Psoas muscle (tissue), 8 donors: ENCODE measurements around the gene ACKR3. TPM values are rescaled to one million over a fixed set of nuclear protein-coding genes. Genes with fewer than 3 reads are reported as not detected.

ENCODE experiments used
- ATAC-seq, 4 donors: fragments of 200-7000 bp; cut with Tn5 transposase; one replicate each; pipeline ENCODE4 v1.9.1; 2020; ENCODE audit warnings: moderate library complexity in 3 of 4, mild to moderate bottlenecking in 2 of 4
- DNase-seq, 2 donors: peaks; one replicate each; pipeline ENCODE4 v3.0.0-alpha.2; 2020
- H3K27ac ChIP-seq: fragments of 200-600 bp; one replicate; pipeline ENCODE4 v1.8.0; 2022
- H3K27me3 ChIP-seq, 3 donors: fragments of 200-600 bp in 1 of 3; one replicate each; pipeline versions ENCODE4 v1.6.1 to v1.8.0; 2013 to 2022; ENCODE audit warnings: low read length in 2 of 3, mild to moderate bottlenecking in 2 of 3, moderate library complexity in 1 of 3; ENCODE audit not compliant: insufficient read depth in 3 of 3
- H3K36me3 ChIP-seq, 2 donors: fragments of 200-600 bp in 1 of 2; one replicate each; pipeline versions ENCODE4 v1.6.1 to v1.8.0; 2013 to 2022; ENCODE audit warnings: low read depth in 1 of 2, mild to moderate bottlenecking in 1 of 2, moderate library complexity in 1 of 2; ENCODE audit not compliant: insufficient read depth in 1 of 2
- H3K4me1 ChIP-seq: fragments of 200-600 bp; one replicate; pipeline ENCODE4 v1.8.0; 2022
- H3K4me3 ChIP-seq: fragments of 200-600 bp; one replicate; pipeline ENCODE4 v1.8.0; 2022; ENCODE audit warnings: mild to moderate bottlenecking
- H3K9me3 ChIP-seq: fragments of 200-600 bp; one replicate; pipeline ENCODE4 v1.8.0; 2022
- WGBS, 3 donors: extraction: QIAGEN DNeasy Blood & Tissue Kit; methylation state at CpG; one replicate each; pipeline versions ENCODE4 v1.1.6 to v1.1.7; 2013; 5-methylcytosine and 5-hydroxymethylcytosine counted together
- intact Hi-C, 2 donors: fragments of 100-400 bp; cut with DNase I; formaldehyde crosslinking; loops; one replicate each; pipeline versions ENCODE4 v1.11.0 to v1.14.2; 2022
- polyA plus RNA-seq, 3 donors: library from polyadenylated mRNA; stranded (reverse); fragments of 200-250 nt; gene quantifications; one replicate each; pipeline ENCODE4 v1.2.3, GENCODE V29; 2013
- total RNA-seq, 4 donors: library from RNA; stranded (reverse); fragmentation: NEBNext Ultra II Directional in 2 of 4; extraction: Animal tissue kit (Norgen Biotek cat#: 25700) in 2 of 4; gene quantifications; one replicate each; pipeline versions ENCODE4 v1.2.1 to v1.2.4, GENCODE V29; 2021 to 2023
- TF ChIP-seq, protein P1 (sequence below): fragments of 200-600 bp; IDR thresholded peaks from one replicate; pipeline ENCODE4 v1.8.0; 2022; ENCODE audit warnings: antibody characterized with exemption
- donor health status: healthy with polysubstance abuse.
- donor health status: DM: no; HTN: no; CAD: no; lungs with moderate emphysema.
- donor health status: Bipolar disorder and iron deficiency.
- donor health status: healthy.
- donor health status: DM: yes; HTN: yes; CAD: no.
- donor health status: DM: no; HTN: no; CAD: no.
- donor health status: DM: no; HTN: no; CAD: no.
- donor health status: DM: yes; HTN: yes; CAD: no.

ACKR3 gene
- total and polyA plus RNA-seq, 7 donors, result 7.8 to 25.3 (median 14.7) TPM

GRCh38 chr2:236607471-236608187 is 38.0 kb downstream of the ACKR3 start:
- H3K27me3 ChIP-seq, result no peaks in the 10 kb centered on the region

GRCh38 chr2:236608188-236608525 is 38.5 kb downstream of the ACKR3 start:
- ATAC-seq (no peak), DNase-seq (no peak)
- Histone ChIP-seq H3K27ac (no peak overlapping the region), H3K9me3 (no peaks in the 10 kb centered on the region), H3K4me1 (no peaks in the 10 kb centered on the region), H3K27me3 (no peaks in the 10 kb centered on the region), H3K36me3 (no peaks in the 10 kb centered on the region), H3K4me3 (no peak overlapping the region)
- intact Hi-C loops, result no loop called here
- 93 to 96% (median 94%) methylated on average over 3 of the region's 3 CpGs for WGBS, 3 donors
- TF ChIP-seq, protein P1, sequence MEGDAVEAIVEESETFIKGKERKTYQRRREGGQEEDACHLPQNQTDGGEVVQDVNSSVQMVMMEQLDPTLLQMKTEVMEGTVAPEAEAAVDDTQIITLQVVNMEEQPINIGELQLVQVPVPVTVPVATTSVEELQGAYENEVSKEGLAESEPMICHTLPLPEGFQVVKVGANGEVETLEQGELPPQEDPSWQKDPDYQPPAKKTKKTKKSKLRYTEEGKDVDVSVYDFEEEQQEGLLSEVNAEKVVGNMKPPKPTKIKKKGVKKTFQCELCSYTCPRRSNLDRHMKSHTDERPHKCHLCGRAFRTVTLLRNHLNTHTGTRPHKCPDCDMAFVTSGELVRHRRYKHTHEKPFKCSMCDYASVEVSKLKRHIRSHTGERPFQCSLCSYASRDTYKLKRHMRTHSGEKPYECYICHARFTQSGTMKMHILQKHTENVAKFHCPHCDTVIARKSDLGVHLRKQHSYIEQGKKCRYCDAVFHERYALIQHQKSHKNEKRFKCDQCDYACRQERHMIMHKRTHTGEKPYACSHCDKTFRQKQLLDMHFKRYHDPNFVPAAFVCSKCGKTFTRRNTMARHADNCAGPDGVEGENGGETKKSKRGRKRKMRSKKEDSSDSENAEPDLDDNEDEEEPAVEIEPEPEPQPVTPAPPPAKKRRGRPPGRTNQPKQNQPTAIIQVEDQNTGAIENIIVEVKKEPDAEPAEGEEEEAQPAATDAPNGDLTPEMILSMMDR, result no peak

More at GRCh38 chr2:236607471-236608187, 38.0 kb downstream of the ACKR3 start:
- Histone ChIP-seq H3K36me3 (no peaks in the 10 kb centered on the region), H3K27ac (no peak overlapping the region), H3K4me1 (no peaks in the 10 kb centered on the region), H3K4me3 (no peak overlapping the region), H3K9me3 (no peaks in the 10 kb centered on the region)
- ATAC-seq (no peak), DNase-seq (no peak)
- TF ChIP-seq, protein P1, result no peak
- intact Hi-C loops, result no loop called here
- WGBS, 3 donors, result 67 to 72% (median 69%) methylated on average over 9 of the region's 9 CpGs

DNA sequence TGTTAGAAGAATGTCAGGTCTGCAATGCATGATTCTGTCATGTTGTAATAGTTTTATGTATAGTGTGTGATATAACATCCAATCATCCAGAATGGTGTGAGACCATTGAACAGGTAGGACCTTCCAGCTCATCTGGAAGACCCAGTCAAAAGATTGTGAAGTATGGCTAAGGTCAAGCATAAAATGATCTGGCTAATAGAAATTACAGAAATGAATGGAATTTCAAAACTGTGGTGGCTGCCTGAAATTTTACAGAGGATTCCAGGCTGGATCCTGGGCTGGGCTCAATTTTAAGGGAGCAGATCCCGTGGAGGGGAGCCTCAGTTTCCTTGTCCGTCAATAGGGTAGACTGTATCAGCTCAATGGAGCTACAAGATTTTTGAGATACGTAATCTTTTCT is 39.1 kb downstream of the ACKR3 start:
- 86 to 90% (median 88%) methylated on average over 3 of the region's 3 CpGs for WGBS, 3 donors
- DNase-seq, result no peak
- TF ChIP-seq, protein P1, result no peak
- intact Hi-C loops, result no loop called here
- Histone ChIP-seq H3K27ac (no peak overlapping the region), H3K27me3 (no peaks in the 10 kb centered on the region), H3K4me3 (no peak overlapping the region), H3K9me3 (no peaks in the 10 kb centered on the region), H3K4me1 (peaks cover 5% of the 10 kb centered on the region), H3K36me3 (no peaks in the 10 kb centered on the region)
- no peak for ATAC-seq

DNA sequence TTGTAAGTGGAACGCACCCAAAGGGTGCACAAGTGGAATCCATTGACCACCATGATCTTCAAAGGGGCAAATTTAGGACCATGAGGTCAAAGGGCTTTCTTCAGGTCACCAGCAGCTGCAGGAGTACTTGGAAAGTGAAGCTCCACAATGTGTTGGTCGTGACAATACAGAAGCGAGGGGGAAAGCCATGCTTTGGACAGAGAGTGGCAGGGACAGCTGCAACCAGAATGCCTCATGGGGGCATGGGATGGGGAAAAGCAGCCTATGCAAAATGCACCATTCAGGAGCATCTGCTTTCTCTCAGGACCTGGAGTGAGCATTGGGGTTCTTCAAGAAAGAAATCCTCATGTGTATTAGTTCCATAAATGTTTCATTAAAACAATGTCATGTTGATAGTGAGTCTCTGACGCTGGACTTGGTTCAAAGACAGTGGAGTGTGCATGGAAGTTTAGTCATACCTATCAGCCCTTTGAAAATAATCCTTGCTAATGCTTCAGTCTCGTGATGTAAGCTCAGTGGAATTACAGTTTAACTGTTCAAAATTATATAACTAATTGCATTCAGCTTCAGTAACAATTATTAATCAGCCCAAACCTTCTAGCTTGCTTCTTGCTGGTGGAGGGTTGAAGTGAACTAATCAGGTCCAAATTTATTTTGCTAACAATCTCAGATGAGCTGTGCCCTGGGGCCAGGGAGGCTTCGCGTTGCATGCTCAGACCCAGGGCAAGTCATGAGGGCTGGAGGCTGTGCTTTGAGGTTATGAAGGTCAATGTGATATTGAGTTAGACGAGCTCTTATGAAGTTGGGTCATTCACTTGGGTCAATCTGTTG is 41.6 kb downstream of the ACKR3 start:
- Histone ChIP-seq H3K4me3 (no peak overlapping the region), H3K9me3 (no peaks in the 10 kb centered on the region), H3K36me3 (no peaks in the 10 kb centered on the region), H3K4me1 (peaks cover 8% of the 10 kb centered on the region), H3K27ac (no peak overlapping the region), H3K27me3 (no peaks in the 10 kb centered on the region)
- 44 to 55% (median 48%) methylated on average over 8 of the region's 8 CpGs for WGBS, 3 donors
- intact Hi-C loops, result no loop called here
- no peak for ATAC-seq
- DNase-seq, result no peak
- TF ChIP-seq, protein P1, result no peak
